ENCODE data around the gene RGS12. TPM values are rescaled to one million over a fixed set of nuclear protein-coding genes. Genes with fewer than 3 reads are reported as not detected.

RGS12 gene
- polyA plus RNA-seq, 3 donors, result 0.75 to 15.3 (median 2.7) TPM

- Mint-ChIP-seq H3K27me3 (ENCODE audit: low read depth in 3 of 3) (peaks cover 0 to 2% (median 1%) of the 10 kb centered on the region in 3 donors), H3K4me3 (no peak overlapping the region), H3K9me3 (no peaks in the 10 kb centered on the region), H3K27ac (no peak overlapping the region), H3K4me1 (peaks cover 2% of the 10 kb centered on the region), H3K36me3 (no peaks in the 10 kb centered on the region)
- Histone ChIP-seq H3K27me3 (ENCODE audit: control insufficient read depth in 2 of 2, insufficient read depth in 2 of 2, low read length in 2 of 2) (no peaks in the 10 kb centered on the region), H3K27ac (ENCODE audit: low read depth in 1 of 2, low read length in 2 of 2) (no peak overlapping the region), H3K36me3 (replicated peaks in 1 of 2; ENCODE audit: control insufficient read depth in 1 of 2, insufficient read depth in 2 of 2, low read length in 2 of 2) (no peaks in the 10 kb centered on the region), H3K9ac (ENCODE audit: insufficient read depth, low read length, poor library complexity, severe bottlenecking) (no peak overlapping the region), H3K4me1 (ENCODE audit: control insufficient read depth in 1 of 2, insufficient read depth in 2 of 2, low read length in 2 of 2) (peaks cover 0 to under 1% of the 10 kb centered on the region in 2 donors), H2AFZ (ENCODE audit: insufficient read depth, low read depth, low read length, poor library complexity, severe bottlenecking) (no peak overlapping the region), H3K4me3 (replicated peaks in 1 of 3; ENCODE audit: low read depth in 2 of 3, low read length in 3 of 3) (no peak overlapping the region), H3K9me3 (replicated peaks in 1 of 2; ENCODE audit: control insufficient read depth in 1 of 2, insufficient read depth in 1 of 2, low read length in 2 of 2) (no peaks in the 10 kb centered on the region), H3K4me2 (replicated peaks; ENCODE audit: extremely low read depth, low read length, poor library complexity, severe bottlenecking) (no peak overlapping the region), H3K79me2 (ENCODE audit: insufficient read depth, low read length) (no peaks in the 10 kb centered on the region), H4K20me1 (ENCODE audit: insufficient read depth, low read length) (no peaks in the 10 kb centered on the region)
- intact Hi-C loops (cut with micrococcal nuclease), result no loop called here
- no peak for DNase-seq
- no peak for TF ChIP-seq CTCF (IDR thresholded peaks at IDR 0.05)
- 89% methylated on average over 4 of the region's 7 CpGs for WGBS (ENCODE audit: insufficient coverage)
Observed at GRCh38 chr4:3335982-3336381, 43.2 kb downstream of the RGS12 start.

GRCh38 chr4:3336382-3337356 lies 43.8 kb downstream of the RGS12 start:
- Mint-ChIP-seq H3K9me3 (no peaks in the 10 kb centered on the region), H3K27ac (no peak overlapping the region), H3K4me3 (no peak overlapping the region), H3K4me1 (peaks cover 2% of the 10 kb centered on the region), H3K36me3 (no peaks in the 10 kb centered on the region), H3K27me3 (ENCODE audit: low read depth in 3 of 3) (peaks cover 0 to 2% (median 2%) of the 10 kb centered on the region in 3 donors)
- H2AFZ ChIP-seq (ENCODE audit: insufficient read depth, low read depth, low read length, poor library complexity, severe bottlenecking), result no peak overlapping the region
- no peaks in the 10 kb centered on the region for H4K20me1 ChIP-seq (ENCODE audit: insufficient read depth, low read length)
- H3K79me2 ChIP-seq (ENCODE audit: insufficient read depth, low read length), result no peaks in the 10 kb centered on the region
- no peaks in the 10 kb centered on the region for H3K36me3 ChIP-seq (replicated peaks in 1 of 2; ENCODE audit: control insufficient read depth in 1 of 2, insufficient read depth in 2 of 2, low read length in 2 of 2)
- no peak for TF ChIP-seq CTCF (IDR thresholded peaks at IDR 0.05)
- no peak overlapping the region for H3K27ac ChIP-seq (ENCODE audit: low read depth in 1 of 2, low read length in 2 of 2)
- no peaks in the 10 kb centered on the region for H3K9me3 ChIP-seq (replicated peaks in 1 of 2; ENCODE audit: control insufficient read depth in 1 of 2, insufficient read depth in 1 of 2, low read length in 2 of 2)
- no peaks in the 10 kb centered on the region for H3K4me1 ChIP-seq (ENCODE audit: control insufficient read depth in 1 of 2, insufficient read depth in 2 of 2, low read length in 2 of 2)
- intact Hi-C loops (cut with micrococcal nuclease), result no loop called here
- no peak overlapping the region for H3K4me3 ChIP-seq (replicated peaks in 1 of 3; ENCODE audit: low read depth in 2 of 3, low read length in 3 of 3)
- no peaks in the 10 kb centered on the region for H3K27me3 ChIP-seq (ENCODE audit: control insufficient read depth in 2 of 2, insufficient read depth in 2 of 2, low read length in 2 of 2)
- H3K4me2 ChIP-seq (replicated peaks; ENCODE audit: extremely low read depth, low read length, poor library complexity, severe bottlenecking), result no peak overlapping the region
- H3K9ac ChIP-seq (ENCODE audit: insufficient read depth, low read length, poor library complexity, severe bottlenecking), result no peak overlapping the region
- WGBS (ENCODE audit: insufficient coverage), result 95% methylated on average over 7 of the region's 14 CpGs
- no peak for DNase-seq
